Stimulated activated naive CD4-positive, alpha-beta T cell (primary cell): Measurements from ENCODE around the gene ZXDC.

Experiments
- DNase-seq, 6 experiments: peaks; one replicate each; lab custom pipeline; 2025; lab: John Stamatoyannopoulos, UW

ZXDC gene

DNA sequence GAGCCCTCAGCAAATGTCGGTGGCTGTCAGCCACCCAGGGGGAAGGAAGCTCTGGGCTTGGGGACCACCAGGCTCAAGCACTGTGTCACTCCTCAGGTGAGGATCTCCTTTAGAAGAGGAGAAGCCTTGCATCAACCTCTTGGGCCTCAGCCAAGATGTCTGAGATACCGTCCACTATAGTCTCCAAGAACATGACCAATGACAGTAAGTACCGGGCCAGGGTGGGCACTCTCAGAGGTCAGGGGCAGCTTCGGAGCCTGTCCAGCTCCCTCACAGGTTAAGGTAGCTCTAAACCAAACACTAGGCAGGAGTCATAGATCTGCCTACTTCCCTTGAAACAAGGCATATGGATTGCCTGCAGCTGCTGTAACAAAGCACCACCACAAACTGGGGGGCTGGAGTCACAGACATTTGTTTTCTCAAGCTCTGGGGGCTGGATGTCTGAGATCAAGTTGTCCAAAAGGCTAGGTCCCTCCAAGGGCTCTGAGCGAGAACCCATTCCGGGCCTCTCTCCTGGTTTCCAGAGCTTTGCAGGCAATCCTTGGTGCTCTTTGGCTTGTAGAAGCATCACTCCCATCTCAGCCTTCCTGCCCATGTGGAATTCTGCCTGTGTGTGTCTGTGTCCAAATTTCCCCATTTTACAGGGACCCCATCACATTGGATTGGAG lies 79.7 kb downstream of the ZXDC start:
- no peak for DNase-seq

DNA sequence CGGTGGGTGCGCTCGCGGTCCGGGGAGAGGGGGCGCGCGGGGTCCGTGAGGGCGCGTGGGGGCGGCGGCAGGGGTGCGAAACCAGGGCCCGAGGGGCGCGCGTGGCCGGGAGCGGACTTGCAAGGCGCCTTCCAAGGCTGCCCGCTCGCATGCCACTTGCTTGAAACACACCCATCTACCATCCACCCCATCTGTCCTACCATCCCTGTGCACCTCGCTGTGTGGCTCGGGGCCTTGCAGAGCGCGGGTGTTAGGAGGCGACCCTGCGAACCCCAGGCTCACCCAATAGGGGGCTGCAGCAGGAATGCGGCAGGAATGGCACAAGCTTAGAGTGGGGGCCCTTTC lies 80.7 kb downstream of the ZXDC start:
- DNase-seq, result no peak

DNA sequence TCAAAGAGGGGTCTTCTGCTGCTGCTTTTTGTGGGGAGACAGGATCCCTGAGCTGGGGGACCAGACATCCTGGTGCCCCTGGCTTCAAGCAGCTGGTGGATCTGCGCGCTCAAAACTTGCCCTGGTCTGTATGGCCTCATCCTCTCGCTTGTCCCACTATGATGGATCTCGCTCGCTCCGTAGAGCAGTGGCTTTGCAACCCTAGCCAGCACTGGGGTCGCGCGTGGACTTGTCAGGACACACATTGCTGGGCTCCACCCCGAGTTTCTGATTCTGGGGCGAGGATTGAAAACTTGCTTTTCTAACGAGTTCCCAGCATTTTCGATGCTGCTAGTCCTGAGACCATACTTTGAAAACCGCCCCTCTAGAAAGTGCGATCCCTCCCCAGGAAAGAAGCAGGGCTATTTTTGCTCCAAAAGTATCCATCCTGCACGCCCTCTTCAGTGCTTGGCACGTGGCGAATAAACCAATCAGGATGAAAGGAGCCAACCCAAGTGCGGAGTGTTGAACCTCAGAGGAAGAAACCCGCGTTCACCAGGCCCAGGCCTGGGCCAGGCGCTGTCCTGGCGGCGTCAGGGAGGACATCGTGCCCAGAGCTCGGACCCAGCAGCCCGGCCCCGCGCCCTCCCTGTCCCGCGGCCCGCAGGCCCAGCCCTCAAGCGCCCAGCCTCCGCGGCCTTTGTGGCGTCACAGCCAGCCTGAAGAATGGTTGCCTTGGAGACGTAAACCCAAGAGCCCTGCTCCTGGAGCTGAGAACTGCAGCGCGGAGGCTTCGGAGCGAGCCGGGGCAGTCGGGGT lies 81.3 kb downstream of the ZXDC start, which contains the start of gene CFAP100:
Gene CFAP100, plus strand, starts transcription at position 731 of the 798 bp plus-strand sequence. CDS start 1,092 bp downstream, outside the sequence.
- no peak for DNase-seq

DNA sequence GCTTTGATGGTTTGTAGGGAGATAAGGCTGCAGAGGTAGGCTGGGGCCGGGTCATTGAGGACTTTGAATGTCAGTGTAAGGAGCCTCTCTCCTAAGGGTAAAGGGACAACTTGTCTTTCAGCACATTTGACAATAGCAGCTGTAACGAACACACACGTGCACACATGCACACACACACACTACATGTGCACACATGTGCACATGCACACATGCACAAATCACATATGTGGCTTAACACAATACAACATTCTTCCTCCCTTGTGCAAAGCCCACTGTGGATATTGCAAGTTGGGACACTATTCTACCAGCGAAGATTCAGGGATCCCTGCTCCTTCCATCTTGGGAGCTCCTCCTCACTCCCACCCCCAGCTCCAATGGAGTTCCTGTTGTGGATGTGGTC lies 82.1 kb downstream of the ZXDC start:
- DNase-seq, result no peak

DNA sequence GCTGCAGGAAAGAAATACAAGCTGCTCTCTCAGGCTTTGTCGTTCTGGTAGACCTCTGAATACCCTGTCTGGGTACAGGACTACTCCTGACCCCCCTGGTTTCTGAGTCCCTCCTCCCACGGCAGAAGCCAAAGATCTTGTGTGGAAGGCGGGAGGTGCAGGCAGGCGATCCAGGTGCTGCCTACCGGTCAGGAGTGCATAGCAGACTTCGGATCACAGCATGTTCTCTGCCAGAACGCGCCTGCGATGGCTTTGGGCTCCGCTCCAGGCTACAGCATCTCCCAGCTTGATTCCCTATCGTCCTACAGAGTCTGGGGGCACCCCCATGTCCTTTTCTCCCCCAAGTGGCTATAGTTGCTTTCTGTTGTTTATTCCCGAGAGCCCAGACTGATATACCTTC lies 83.4 kb downstream of the ZXDC start:
- no peak for DNase-seq

DNA sequence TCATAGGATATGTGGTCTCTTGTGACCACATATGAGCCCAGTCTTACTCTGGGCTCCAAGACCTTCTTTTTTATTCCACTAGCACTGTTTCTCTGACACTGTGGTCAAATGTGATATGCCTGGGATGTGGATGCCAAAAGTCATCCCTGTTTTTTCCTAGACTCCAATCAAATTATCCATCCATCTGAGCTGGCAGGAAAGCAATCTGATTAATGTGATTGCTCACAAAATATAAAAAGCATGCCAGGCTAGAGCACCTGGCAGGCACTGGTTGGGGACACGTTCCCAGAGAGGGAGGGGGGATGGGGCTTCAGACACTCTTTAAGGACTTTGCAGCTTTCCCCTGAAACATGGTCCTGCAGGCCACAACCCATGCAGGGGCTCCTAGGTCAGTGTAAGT lies 84.1 kb downstream of the ZXDC start:
- DNase-seq, result no peak

DNA sequence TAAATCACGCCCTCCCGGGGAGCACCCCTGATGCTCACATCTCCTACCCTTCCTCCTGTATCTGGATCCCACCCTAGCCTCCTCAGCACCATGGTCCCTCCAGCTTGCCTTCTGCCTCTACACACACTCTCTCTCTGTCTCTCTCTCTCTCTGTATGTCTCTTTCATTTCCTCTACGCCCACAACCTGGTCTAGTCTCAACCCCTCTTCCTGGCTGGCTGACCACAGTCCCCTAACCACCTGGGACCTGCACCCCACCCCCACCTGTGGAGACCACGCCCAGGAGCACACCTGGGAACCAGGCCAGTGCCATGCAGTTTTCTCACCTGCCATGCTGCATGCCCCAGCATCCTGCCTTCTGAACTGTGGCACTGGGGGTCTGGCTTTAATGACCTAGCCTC lies 84.9 kb downstream of the ZXDC start:
- no peak for DNase-seq

DNA sequence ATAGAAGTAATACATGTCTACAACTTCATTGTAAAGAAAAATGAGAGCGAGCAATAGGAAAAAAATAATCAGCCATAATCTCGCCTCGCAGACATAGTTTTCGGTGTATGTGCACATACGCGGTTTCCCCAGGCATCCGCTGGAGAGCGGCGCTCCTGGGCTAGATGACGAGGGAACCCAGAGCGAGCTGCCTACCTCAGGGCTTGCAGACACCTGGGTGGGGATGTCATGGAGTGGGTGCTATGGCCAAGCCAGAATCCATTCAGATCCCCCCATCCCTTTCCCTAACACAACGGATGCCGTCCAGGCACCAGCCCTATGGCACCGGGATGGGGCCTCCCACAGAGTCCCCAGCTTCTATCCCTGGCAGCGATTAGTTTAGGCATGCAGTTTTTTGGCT lies 85.5 kb downstream of the ZXDC start:
- DNase-seq, result no peak

DNA sequence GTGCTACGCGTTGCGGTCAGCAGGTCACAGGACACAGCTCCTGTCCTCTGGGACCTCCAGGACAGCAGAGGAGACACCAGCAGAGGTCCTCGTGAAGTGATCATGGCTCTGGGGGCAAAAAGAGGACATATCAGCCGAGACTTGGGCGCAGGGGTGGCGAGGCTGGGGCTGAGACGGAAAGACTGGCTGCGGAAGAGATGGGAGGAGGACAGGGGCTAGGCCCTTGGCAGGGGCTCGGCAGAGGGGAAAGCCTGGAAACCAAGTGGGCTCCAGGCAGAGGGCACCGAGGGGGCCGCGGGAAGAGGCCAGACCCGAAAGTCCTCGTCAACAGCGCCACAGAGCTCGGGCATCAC lies 85.9 kb downstream of the ZXDC start:
- no peak for DNase-seq

DNA sequence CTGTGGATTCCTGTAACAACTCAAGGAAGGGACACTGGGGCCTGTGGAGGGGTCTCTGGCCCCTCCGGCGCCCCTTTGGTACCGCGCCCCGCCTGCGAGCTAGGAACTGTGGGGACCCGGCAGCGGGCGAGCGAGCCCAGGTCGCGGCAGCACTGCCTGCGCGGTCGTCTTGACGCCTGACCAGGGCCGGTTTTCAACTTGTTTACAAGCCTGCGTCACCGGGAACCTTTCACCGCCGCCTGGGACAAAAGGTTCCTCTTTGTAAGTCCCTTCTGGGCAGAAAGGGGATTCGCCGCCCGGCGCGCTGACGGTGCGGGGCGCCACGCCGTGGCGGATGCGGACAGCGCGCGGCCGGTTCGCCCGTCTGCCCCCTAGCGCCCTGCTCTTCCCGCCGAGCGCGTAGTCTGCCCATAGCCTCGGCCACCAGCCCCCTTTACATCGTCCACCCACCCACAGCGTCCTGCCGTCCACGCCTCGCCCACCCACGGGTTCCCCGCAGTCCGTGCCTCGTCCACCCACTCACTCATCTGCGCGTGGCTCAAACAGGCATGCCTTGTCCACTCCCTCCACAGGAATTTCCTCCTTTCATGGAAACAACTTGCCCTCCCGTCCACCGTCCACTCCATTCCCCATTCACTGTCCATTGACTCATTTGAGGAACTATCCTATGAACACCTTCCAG lies 86.4 kb downstream of the ZXDC start:
- DNase-seq, result peak in 3 of 6 experiments; percentile 4 to 16 (median 5)
